Neuronal stem cell (in vitro differentiated cells): Measurements from ENCODE around the gene TYW1B. TPM values are rescaled to one million over a fixed set of nuclear protein-coding genes. Genes with fewer than 3 reads are reported as not detected.
A peak's percentile ranks its signal among the peaks of the same experiment; 100 is the strongest.
"Not testable (repeated sequence)": the region's sequence is repeated elsewhere in the genome, so short reads cannot be mapped to it uniquely, and the experiment has no call there.

Experiments used
- DNase-seq: peaks from one replicate; pipeline ENCODE4 v3.0.0-alpha.2; 2013; ENCODE audit warnings: low spot score
- H2AFZ ChIP-seq: one replicate; pipeline ENCODE4 v1.6.1; 2013; ENCODE audit warnings: mild to moderate bottlenecking, low read length, inconsistent platforms
- H2AK5ac ChIP-seq: 2 replicates; pipeline ENCODE4 v1.6.1; 2013; ENCODE audit warnings: low read depth, mild to moderate bottlenecking, inconsistent platforms, low read length, moderate library complexity, mixed read lengths
- H2BK120ac ChIP-seq: 2 replicates; pipeline ENCODE4 v1.6.1; 2013; ENCODE audit warnings: low read depth, mild to moderate bottlenecking, inconsistent platforms, low read length, moderate library complexity, mixed read lengths
- H2BK12ac ChIP-seq: one replicate; pipeline ENCODE4 v1.6.1; 2013; ENCODE audit warnings: low read length, inconsistent platforms
- H2BK15ac ChIP-seq: 2 replicates; pipeline ENCODE4 v1.6.1; 2013; ENCODE audit warnings: mild to moderate bottlenecking, low read length, inconsistent platforms, mixed read lengths
- H2BK5ac ChIP-seq: one replicate; pipeline ENCODE4 v1.6.1; 2013; ENCODE audit warnings: inconsistent platforms, mild to moderate bottlenecking, low read length, moderate library complexity
- H3K14ac ChIP-seq: one replicate; pipeline ENCODE4 v1.6.1; 2013; ENCODE audit warnings: low read length, inconsistent platforms
- H3K18ac ChIP-seq: 2 replicates; pipeline ENCODE4 v1.6.1; 2013; ENCODE audit warnings: low read length, inconsistent platforms
- H3K23ac ChIP-seq: 2 replicates; pipeline ENCODE4 v1.6.1; 2013; ENCODE audit warnings: low read depth, mild to moderate bottlenecking, mixed read lengths, low read length, inconsistent platforms; ENCODE audit not compliant: poor library complexity
- H3K27ac ChIP-seq: replicated peaks from 3 replicates; pipeline ENCODE4 v1.5.1; 2013; ENCODE audit warnings: low read length, inconsistent platforms
- H3K27me3 ChIP-seq, 3 experiments: 2 replicates each; pipeline ENCODE4 v1.6.1; 2013; ENCODE audit warnings: low read length in 3 of 3, mild to moderate bottlenecking in 2 of 3, inconsistent platforms in 1 of 3, low read depth in 1 of 3, mixed read lengths in 1 of 3, moderate library complexity in 1 of 3; ENCODE audit not compliant: control insufficient read depth in 3 of 3, insufficient read depth in 3 of 3
- H3K36me3 ChIP-seq, 2 donors: replicated peaks in 1 of 2; 2 replicates each; pipeline ENCODE4 v1.6.1; 2013; ENCODE audit warnings: low read length in 2 of 2; ENCODE audit not compliant: control insufficient read depth in 2 of 2, insufficient read depth in 2 of 2
- H3K4ac ChIP-seq: 2 replicates; pipeline ENCODE4 v1.6.1; 2013; ENCODE audit warnings: inconsistent platforms, mild to moderate bottlenecking, low read length, moderate library complexity
- H3K4me1 ChIP-seq, 2 donors: 1 replicate in 1 of 2; 2 replicates in 1 of 2; pipeline ENCODE4 v1.6.1; 2013; ENCODE audit warnings: low read length in 2 of 2, low read depth in 1 of 2; ENCODE audit not compliant: control insufficient read depth in 2 of 2, insufficient read depth in 1 of 2
- H3K4me2 ChIP-seq: one replicate; pipeline ENCODE4 v1.6.1; 2013; ENCODE audit warnings: mild to moderate bottlenecking, low read length, inconsistent platforms; ENCODE audit not compliant: insufficient read depth, poor library complexity, severe bottlenecking
- H3K4me3 ChIP-seq, 2 donors: 2 replicates each; pipeline ENCODE4 v1.5.1; 2013; ENCODE audit warnings: low read length in 2 of 2, mild to moderate bottlenecking in 2 of 2, inconsistent platforms in 1 of 2, moderate library complexity in 1 of 2
- H3K79me1 ChIP-seq: one replicate; pipeline ENCODE4 v1.6.1; 2013; ENCODE audit warnings: low read depth, mild to moderate bottlenecking, inconsistent platforms, low read length, moderate library complexity
- H3K9ac ChIP-seq: one replicate; pipeline ENCODE4 v1.6.1; 2013; ENCODE audit warnings: mild to moderate bottlenecking, low read depth, low read length, inconsistent platforms; ENCODE audit not compliant: poor library complexity
- H3K9me3 ChIP-seq, 2 donors: replicated peaks in 1 of 2; 2 replicates each; pipeline versions ENCODE3 to v1.6.1; 2013; ENCODE audit warnings: low read length in 2 of 2, mild to moderate bottlenecking in 2 of 2, inconsistent platforms in 1 of 2, low read depth in 1 of 2, mixed read lengths in 1 of 2, moderate library complexity in 1 of 2; ENCODE audit not compliant: control insufficient read depth in 2 of 2, insufficient read depth in 1 of 2
- H4K8ac ChIP-seq: one replicate; pipeline ENCODE4 v1.6.1; 2013; ENCODE audit warnings: low read depth, mild to moderate bottlenecking, inconsistent platforms, low read length, moderate library complexity
- H4K91ac ChIP-seq: one replicate; pipeline ENCODE4 v1.6.1; 2013; ENCODE audit warnings: low read length, low read depth, mild to moderate bottlenecking, inconsistent platforms; ENCODE audit not compliant: poor library complexity
- WGBS, 2 donors: extraction: QIAGEN DNeasy Blood & Tissue Kit; methylation state at CpG; one replicate each; pipeline ENCODE4 v1.1.7; 2013; ENCODE audit warnings: missing lambda C conversion rate in 2 of 2, mixed read lengths in 1 of 2; ENCODE audit not compliant: insufficient read length in 2 of 2, insufficient replicate concordance in 1 of 2; ENCODE audit errors: extremely low coverage in 2 of 2; 5-methylcytosine and 5-hydroxymethylcytosine counted together
- polyA plus RNA-seq, 2 experiments: library from polyadenylated mRNA; stranded (reverse); fragments of 200-250 nt; gene quantifications; one replicate each; pipeline ENCODE4 v1.2.3, GENCODE V29; 2013

Gene TYW1B
- 1.1 TPM for polyA plus RNA-seq (2013, experiment 1 of 2)
- polyA plus RNA-seq (2013, experiment 2 of 2), result 0.82 TPM

GRCh38 chr7:72827839-72828591 lies at the start of gene TYW1B:
Gene TYW1B (minus strand): TSS chr7:72828200. CDS start chr7:72828075, 125 bp downstream.
- not testable (repeated sequence) for H3K27ac ChIP-seq

GRCh38 chr7:72867591-72867990 lies 39.6 kb upstream of the TYW1B start:
- not testable (repeated sequence) for H3K36me3 ChIP-seq, H3K14ac ChIP-seq, H2BK12ac ChIP-seq, H3K27ac ChIP-seq, H3K4me1 ChIP-seq, DNase-seq, H3K4ac ChIP-seq, H3K27me3 ChIP-seq, H3K18ac ChIP-seq, H3K79me1 ChIP-seq, H2BK5ac ChIP-seq, H4K91ac ChIP-seq, H2BK15ac ChIP-seq, H3K9ac ChIP-seq, H2AFZ ChIP-seq, H3K4me2 ChIP-seq, H4K8ac ChIP-seq, H2AK5ac ChIP-seq, H3K9me3 ChIP-seq, H2BK120ac ChIP-seq, H3K23ac ChIP-seq, H3K4me3 ChIP-seq
- no CpG with 5 or more reads among the region's 7 CpGs for WGBS, 2 donors

More at GRCh38 chr7:72827839-72828591, at the start of gene TYW1B:
- peak; percentile 98 for DNase-seq
- H3K23ac ChIP-seq, result peak within 1 kb of the TSS; percentile 95
- H3K27me3 ChIP-seq, H3K14ac ChIP-seq, H3K79me1 ChIP-seq, H2BK5ac ChIP-seq, H3K4ac ChIP-seq, H2AK5ac ChIP-seq, H2BK15ac ChIP-seq, H3K4me1 ChIP-seq, H2BK120ac ChIP-seq, H4K8ac ChIP-seq, H2BK12ac ChIP-seq, H4K91ac ChIP-seq, H3K18ac ChIP-seq, H3K9me3 ChIP-seq: not testable (repeated sequence)
- H3K4me3 ChIP-seq, result peak within 1 kb of the TSS; percentile 88 to 91
- peak within 1 kb of the TSS; percentile 85 for H2AFZ ChIP-seq
- H3K9ac ChIP-seq, result peak within 1 kb of the TSS; percentile 70
- H3K36me3 ChIP-seq, result peaks cover 2 to 20% of the 10 kb centered on the region in 2 donors
- no CpG with 5 or more reads among the region's 49 CpGs for WGBS, 2 donors
- H3K4me2 ChIP-seq, result peak within 1 kb of the TSS; percentile 91

GRCh38 chr7:72858846-72859400 lies 30.9 kb upstream of the TYW1B start:
- DNase-seq, H4K91ac ChIP-seq, H2AFZ ChIP-seq, H3K27ac ChIP-seq, H4K8ac ChIP-seq, H3K4me2 ChIP-seq, H3K4ac ChIP-seq, H2AK5ac ChIP-seq, H3K9me3 ChIP-seq, H2BK12ac ChIP-seq, H3K27me3 ChIP-seq, H3K23ac ChIP-seq, H3K14ac ChIP-seq, H2BK120ac ChIP-seq, H2BK15ac ChIP-seq, H3K4me3 ChIP-seq, H3K79me1 ChIP-seq, H3K18ac ChIP-seq, H3K4me1 ChIP-seq, H2BK5ac ChIP-seq, H3K36me3 ChIP-seq, H3K9ac ChIP-seq: not testable (repeated sequence)
- no CpG with 5 or more reads among the region's 9 CpGs for WGBS, 2 donors

GRCh38 chr7:72857925-72858324 lies 29.9 kb upstream of the TYW1B start:
- no CpG with 5 or more reads among the region's 1 CpG for WGBS, 2 donors
- not testable (repeated sequence) for H3K27ac ChIP-seq, H3K4me1 ChIP-seq, H2BK5ac ChIP-seq, H4K8ac ChIP-seq, H3K14ac ChIP-seq, H2BK12ac ChIP-seq, H3K9me3 ChIP-seq, H3K4me2 ChIP-seq, DNase-seq, H3K4me3 ChIP-seq, H3K4ac ChIP-seq, H3K18ac ChIP-seq, H3K9ac ChIP-seq, H2BK120ac ChIP-seq, H3K27me3 ChIP-seq, H2BK15ac ChIP-seq, H2AK5ac ChIP-seq, H3K23ac ChIP-seq, H4K91ac ChIP-seq, H3K79me1 ChIP-seq, H3K36me3 ChIP-seq, H2AFZ ChIP-seq
